HG02970 (cell line): ENCODE results near the gene LGALS7B.
A peak's percentile ranks its signal among the peaks of the same experiment; 100 is the strongest.
"Not testable (repeated sequence)": the region's sequence is repeated elsewhere in the genome, so short reads cannot be mapped to it uniquely, and the experiment has no call there.

Source experiments
- ATAC-seq: cut with Tn5 transposase; IDR thresholded peaks from one replicate; pipeline ENCODE4 v1.9.1; 2021; ENCODE audit warnings: mild to moderate bottlenecking, moderate library complexity, moderate number of reproducible peaks; ENCODE audit not compliant: unreplicated experiment, low FRiP score

Gene LGALS7B

DNA sequence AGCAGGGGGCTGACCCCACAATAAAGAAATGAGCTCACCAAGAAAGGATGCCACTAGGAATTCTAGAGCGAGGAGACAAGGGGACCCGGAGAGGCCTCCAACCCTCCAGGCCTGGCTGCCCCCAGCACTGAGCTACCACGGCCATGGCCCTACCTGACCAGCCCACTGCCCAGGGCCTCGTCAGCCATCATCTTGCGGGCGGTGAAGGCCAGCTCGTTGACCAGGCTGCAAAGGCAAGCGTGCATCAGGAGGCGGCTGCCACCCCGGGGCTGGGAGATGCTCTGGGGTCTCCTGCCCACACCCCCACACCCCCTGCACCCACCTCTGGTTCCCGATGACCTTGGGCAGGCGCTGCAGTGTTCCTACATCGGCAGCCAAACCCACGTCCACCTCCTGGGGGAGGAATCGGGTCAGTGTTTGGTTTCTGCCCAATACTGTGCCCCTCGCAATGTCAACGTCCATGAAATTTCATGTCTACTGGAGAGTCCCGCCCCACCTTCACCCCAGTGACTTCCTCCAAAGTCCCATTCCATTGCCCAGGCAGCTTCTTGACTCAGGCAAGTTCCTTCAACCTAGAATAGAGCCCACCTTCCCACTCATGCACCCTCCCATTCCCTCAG, 27.2 kb downstream of the LGALS7B start:
- no peak for ATAC-seq

DNA sequence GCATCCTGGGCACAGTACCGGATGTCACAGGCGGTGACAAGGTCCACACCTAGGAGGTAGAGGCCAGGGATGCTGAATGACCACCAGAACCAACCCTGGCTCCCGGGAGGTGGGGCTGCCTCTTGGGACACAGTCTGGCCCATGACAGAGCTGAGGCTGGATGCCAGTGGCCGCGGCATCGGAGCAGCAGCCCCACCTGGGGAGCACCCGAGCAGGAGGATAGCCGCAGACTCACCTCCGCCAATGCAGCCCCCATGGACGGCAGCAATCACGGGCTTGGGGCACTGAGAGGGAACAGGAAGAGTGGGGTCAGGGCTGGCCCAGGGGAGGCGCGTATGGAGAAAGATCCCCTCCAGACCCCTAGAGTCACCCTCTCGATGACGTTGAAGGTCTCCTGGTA, 28.1 kb downstream of the LGALS7B start:
- no peak for ATAC-seq

DNA sequence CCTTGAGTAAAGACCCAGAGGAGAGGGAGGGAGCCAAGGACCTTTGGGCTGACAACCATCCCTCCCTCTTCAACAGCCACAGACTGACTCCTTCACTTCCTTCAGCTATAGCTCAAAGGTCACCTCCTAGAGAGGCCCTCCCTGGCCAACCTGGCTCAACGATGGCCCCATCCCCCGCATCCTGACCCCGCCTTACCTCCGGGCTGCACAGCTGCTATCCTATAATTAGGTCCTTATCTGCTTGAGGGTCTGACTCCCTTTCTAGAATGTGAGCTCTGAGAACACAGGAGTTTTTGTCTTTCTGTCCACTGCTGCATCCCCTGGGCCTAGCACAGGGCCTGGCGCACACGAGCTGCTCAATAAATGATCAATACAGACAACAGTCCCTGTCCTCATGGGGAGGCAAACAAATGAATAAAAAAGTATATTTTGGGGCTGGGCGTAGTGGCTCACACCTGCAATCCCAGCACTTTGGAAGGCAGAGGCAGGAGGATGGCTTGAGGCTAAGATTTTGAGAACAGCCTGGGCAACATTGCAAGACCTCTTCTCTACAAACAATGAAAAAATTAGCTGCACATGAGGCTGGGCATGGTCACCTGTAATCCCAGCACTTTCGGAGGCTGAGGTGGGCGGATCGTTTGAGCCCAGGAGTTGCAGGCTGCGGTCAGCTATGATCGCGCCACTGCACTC, 30.4 kb downstream of the LGALS7B start:
- ATAC-seq, result no peak

DNA sequence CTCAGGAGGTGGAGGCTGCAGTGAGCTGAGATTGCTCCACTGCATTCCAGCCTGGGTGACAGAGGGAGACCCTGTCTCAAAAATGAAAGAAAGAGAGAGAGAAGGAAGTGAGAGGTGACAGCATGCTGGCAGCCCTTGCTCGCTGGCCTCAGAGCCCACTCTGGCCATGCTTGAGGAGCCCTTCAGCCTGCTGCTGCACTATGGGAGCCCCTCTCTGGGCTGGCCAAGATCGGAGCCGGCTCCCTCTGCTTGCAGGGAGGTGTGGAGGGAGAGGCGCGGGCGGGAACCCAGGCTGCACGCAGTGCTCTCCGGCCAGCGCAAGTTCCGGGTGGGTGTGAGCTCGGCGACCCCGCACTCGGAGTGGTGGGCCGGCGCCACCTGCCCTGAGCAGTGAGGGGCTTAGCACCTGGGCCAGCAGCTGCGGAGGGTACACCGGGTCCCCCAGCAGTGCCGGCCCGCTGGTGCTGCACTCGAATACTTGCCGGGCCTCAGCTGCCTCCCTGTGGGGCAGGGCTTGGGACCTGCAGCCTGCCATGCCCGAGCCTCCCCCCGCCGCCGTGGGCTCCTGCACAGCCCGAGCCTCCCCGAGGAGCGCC, 32.3 kb downstream of the LGALS7B start:
- not testable (repeated sequence) for ATAC-seq

DNA sequence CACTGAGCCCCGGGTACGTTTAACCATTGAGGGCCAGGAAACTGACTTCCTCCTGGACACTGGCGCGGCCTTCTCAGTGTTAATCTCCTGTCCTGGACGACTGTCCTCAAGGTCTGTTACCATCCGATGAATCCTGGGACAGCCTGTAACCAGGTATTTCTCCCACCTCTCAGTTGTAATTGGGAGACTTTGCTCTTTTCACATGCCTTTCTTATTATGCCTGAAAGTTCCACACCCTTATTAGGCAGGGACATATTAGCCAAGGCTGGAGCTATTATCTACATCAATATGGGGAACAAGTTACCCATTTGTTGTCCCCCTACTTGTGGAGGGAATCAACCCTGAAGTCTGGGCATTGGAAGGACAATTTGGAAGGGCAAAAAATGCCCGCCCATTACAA, 36.9 kb downstream of the LGALS7B start:
- not testable (repeated sequence) for ATAC-seq

DNA sequence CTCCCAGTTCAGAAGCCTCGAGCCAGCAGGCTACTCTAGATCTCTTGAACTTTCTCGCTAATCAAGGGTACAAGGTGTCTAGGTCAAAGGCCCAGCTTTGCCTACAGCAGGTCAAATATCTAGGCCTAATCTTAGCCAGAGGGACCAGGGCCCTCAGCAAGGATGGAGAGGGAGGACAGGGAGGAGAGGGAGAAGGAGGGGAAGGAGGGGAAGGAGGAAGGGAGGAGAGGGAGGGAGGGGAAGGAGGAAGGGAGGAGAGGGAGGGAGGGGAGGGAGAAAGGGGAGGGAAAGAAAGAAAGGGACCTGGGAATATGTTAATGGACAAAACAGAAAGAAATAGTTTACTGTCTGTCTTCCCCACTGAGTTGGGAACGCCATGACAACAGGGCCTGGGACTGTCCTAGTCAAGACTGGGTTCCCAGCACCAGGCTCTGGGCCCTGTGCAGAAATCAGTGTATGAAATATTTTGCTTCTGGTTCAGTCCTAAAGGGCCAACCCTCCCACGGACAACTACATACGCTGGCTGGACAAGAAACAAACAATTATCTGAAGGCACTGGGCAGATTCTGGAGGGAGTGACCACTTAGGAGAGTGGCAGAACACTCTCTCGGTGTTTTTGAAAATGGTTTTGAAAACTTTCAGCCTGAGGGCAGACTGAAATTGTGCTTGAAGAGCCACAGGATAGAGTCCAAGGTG, 38.0 kb downstream of the LGALS7B start:
- no peak for ATAC-seq

DNA sequence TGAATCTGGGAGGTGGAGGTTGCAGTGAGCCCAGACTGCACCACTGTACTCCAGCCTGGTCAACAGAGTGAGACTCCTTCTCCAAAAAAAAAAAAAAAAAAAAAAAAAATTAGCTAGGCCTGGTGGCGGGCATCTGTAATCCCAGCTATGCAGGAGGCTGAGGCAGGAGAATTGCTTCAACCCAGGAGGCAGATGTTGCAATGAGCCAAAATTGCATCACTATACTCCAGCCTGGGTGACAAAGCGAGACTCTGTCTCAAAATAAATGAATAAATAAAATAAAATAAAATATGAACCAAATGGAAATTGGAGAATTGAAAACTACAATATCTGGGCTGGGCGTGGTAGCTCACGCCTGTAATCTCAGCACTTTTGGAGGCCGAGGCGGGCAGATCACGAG, 40.2 kb downstream of the LGALS7B start:
- not testable (repeated sequence) for ATAC-seq

DNA sequence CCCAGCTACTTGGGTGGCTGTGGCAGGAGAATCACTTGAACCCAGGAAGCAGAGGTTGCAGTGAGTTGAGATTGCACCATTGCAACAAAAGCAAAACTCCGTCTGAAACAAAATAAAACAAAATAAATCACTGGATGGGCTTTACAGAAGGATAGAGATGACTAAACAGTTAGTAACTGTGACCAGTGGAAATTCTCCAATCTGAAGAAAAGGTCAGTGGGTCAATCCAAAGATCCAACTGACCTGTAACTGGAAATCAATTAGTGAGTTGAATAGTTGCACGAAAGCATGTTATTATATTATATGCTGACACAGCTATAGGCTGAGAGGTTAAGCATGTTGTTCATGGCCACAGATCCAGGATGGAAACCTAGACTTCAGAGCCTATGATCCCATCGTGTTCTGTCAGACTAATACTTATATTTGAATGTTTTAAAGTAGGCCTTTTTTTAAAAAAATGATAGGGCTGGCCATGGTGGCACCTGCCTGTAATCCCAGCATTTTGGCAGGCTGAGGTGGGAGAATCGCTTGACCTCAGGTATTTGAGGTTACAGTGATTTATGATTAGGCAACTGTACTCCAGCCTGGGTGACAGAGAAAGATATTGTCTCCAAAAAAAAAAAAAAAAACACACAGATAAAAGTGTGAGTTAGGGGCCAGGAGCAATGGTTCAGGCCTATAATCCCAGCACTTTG, 41.2 kb downstream of the LGALS7B start:
- no peak for ATAC-seq

DNA sequence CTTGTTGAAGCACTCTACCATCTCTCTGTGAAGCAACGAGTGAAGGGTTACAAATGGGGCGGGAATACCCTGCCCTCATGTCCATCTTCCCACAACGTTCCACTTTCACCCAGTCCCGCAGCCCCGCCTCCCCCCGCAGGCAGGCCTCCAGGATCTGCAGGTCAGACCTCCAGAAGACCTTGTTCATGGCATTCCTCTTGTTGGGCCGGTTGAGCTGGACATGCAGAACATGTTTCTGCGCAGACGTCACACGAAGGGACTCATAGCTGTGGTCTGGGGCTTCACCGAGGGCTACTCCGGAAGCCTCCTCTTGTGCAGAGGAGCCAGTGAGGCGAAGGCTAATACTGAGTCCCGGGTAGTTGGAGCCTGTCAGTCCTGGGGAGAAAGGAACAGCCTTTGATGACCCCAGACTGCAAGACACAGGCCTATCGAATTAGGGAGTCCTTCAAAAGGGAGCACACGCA, 42.2 kb downstream of the LGALS7B start:
- peak; percentile 24 for ATAC-seq

DNA sequence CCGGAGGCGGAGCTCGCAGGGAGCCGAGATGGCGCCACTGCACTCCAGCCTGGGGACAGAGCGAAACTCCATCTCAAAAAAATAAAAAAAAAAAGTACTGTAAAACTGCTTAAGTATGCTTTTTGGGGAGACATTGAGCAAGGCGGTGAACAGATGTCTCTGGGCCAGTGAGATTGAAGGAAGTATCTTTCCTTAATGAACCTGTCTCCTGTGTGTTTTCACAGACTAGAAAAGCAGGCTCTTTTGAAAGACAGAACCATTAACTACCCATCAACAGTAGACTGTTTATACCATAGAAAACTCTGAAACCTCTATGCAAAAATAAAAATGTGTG, 44.1 kb downstream of the LGALS7B start:
- ATAC-seq, result no peak

DNA sequence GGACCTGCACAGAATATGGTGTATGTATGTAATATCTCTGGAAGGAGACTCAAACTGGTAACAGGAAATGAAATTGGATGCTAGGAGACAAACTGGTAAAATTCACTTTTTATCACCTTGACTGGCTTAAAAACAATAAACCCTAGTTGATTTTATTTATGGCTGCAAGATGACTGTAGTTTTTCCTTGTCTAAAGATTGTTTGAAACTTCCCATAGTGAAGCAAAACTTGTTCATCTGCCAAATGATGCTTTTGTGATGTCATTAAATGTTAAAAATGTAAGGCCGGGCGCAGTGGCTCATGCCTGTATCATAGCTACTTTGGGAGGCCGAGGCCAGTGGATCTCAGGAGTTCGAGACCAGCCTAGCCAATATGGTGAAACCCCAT, 45.1 kb downstream of the LGALS7B start:
- ATAC-seq, result no peak

DNA sequence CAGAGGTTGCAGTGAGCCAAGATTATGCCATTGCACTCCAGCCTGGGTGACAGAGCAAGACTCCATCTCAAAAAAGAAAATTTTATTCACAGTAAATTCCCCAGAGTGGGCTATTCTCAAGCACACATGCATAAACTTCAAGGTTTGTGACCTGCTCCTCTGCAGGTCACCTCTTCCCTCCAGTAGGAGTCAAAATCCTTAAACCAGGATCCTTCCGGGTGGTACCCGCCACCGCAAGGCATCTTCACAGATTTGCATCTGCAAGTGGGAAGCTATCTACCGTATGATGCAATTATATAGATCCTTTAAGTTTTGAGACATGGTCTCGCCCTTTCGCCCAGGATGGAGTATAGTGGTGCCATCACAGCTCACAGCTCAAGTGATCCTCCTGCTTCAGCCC, 45.6 kb downstream of the LGALS7B start:
- no peak for ATAC-seq

DNA sequence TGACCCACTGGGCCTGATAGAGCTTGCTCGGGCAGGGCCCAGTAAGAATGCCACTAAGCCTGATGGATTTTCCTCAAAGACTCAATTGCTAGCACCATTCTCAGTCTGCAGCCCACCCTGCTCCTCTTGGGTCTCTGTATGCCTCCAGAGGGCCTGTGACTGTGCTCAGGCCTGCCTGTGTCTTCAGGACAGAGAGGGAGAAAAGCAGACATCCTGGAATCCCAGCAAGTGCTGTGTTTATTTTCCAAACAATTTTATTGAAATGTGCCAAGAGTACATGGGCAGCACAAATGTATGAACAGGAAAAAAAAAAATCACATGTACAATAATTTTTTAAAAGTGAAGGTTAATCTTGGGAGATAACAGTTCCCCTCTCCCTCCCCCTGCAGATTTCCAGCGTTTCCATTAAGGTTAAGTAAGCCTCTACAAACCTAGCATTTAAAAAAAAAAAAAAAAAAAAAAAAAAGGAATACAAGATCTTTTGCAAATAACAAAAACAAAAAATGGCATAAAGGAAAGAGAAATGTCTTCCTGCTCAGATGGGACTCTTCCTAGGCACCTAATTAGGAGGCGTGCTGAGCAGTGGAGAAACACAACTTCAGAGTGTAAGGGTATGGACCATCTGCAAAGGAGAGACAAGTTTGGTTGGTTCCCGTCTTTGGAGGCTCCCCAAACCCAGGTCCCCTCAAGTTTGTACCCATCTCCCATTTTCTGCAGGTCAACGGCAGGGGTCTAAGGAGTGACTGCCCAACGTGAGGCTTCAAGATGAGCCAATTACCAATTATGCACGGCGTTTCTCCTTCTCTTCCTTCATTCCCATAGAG, 47.4 kb downstream of the LGALS7B start:
- no peak for ATAC-seq

DNA sequence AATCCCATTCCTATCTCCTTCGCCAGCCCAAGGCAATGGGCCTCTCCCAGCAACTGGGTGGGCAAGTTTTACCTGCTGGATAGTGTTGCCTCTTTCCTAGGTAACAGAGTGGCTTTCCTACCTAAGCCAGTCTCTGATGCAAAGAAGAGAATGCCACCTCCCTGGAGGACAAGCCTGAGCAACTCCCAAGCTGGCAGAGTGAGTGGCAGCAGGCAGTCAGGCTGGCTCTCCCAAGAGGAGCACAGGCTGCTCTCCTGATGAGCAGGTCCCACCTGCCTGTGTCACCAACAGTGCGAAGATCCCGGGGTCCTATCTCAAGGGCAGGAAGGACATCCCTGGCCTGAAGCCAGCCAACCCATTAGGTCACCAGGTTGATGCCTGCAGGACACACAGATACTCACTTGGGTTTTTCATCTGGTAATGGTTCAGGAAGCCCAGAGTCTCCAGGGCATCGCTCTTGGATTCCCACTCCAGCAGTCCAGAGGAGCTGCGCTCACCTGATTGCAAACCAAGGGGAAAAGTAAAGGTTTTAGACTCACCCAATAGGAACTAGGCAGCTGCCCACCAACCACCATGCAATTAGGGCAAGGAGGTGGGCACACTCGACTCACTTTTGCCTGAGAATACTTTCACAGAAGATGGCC, 48.1 kb downstream of the LGALS7B start:
- no peak for ATAC-seq

DNA sequence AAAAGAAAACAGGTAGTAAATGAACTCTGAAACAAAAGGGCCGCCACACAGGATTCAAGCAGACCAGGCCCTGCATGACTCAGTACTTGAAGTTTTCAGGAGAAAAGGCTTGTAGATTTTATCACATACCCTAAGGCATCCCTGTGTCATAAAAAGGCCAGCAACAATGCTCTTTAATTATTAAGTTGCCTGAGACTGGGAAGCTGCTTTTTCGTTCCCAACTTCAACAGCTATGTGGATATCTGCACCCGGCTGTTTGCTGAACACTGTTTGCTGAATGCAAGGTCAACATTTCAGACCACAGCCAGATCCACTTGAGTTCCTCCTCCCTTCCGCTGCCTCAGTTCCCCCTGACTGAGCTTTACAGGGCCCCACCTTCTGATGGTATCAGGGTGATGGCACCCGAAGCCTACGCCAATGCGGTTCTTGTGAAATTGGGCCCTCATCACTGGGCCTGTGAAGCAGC, 48.7 kb downstream of the LGALS7B start:
- ATAC-seq, result no peak

DNA sequence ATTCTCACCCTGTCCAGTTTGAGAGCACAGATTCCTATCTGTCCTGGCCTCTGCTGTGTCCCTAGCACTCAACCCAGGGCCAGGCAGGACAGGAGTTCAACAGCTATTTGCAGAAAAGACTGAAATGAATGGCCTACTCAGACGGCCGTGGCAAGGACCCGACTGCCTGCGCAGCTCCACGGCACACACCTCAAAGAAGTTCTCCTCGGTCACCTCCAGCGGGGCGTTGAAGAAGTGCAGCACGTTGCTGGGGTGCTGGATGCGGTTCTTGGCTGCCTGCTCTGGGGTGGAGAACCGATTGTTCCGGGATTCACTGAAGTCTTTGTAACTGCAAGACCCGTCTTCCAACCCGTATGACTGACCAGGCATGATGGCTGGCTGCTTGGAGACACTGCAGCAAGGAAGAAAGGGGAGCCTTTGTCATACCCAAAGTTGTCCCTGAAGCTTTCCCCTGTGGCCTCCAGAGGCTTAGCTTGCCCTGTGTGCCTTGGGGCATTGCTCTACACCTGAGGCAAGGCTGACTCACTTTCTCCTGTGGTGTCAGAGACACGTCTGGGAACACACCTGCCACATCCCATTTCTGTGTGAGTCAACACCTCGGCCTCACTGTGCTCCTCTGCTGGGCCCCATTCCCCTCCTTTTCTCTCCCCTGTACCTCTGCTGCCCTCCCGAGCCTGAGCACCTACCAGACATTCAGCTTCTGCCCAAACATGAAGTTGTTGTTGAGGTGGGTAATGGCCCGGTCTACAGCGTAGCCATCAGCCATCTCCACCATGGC, 49.4 kb downstream of the LGALS7B start:
- ATAC-seq, result no peak

DNA sequence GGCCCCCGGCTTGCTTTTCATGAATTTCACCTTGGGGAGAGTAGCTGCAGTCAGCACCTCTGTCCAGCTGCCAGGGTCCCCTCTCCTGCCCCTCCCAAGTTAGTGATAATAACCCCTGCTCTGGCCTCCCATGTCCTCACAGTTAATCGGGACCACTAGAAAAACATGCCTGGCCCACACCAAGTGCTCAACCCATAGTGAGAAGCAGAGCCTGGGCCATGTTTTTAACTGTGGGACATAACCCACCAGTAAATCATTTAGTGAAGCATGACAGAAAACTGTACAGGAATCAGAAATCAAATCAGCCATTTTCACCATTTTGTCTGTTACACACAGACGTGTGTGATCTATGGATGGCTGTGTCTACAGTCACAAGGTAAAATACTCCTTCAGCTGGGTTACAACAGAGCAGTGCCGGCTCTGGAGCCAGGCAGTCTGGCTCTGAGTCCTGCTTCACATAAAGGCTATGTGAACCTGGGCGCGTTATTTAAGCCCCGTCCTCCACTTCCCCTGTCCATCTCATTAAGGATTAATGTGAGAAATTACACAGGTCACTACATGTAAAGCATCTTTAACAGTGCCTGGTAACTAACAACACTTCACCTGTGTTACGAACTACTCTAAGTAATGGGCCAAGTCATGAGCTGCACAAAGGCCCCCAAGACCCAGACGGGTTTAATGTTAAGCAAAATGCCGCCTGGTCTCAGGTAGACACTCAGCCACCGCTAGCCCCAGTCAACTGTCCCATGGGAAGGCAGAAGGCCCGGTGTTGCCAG, 50.2 kb downstream of the LGALS7B start:
- no peak for ATAC-seq
